Liver (tissue), 9 donors: ENCODE measurements around the gene BHLHA15. TPM values are rescaled to one million over a fixed set of nuclear protein-coding genes. Genes with fewer than 3 reads are reported as not detected.

Experiments used
- DNase-seq: peaks from one replicate; pipeline ENCODE4 v3.0.0-alpha.2; 2017; ENCODE audit warnings: low spot score
- H3K27ac ChIP-seq, 2 donors: one replicate each; pipeline ENCODE4 v1.7.0; 2013; ENCODE audit warnings: inconsistent platforms in 2 of 2, low read length in 2 of 2, control low read depth in 1 of 2, low read depth in 1 of 2, mild to moderate bottlenecking in 1 of 2
- H3K27me3 ChIP-seq, 4 donors: one replicate each; pipeline versions ENCODE4 v1.6.1 to v1.7.0; 2013; ENCODE audit warnings: low read length in 3 of 4, inconsistent platforms in 1 of 4, mild to moderate bottlenecking in 1 of 4, moderate library complexity in 1 of 4; ENCODE audit not compliant: control insufficient read depth in 4 of 4, insufficient read depth in 4 of 4
- H3K36me3 ChIP-seq, 4 donors: one replicate each; pipeline versions ENCODE4 v1.6.1 to v1.7.0; 2013; ENCODE audit warnings: low read length in 3 of 4, mild to moderate bottlenecking in 3 of 4, low read depth in 1 of 4, moderate library complexity in 1 of 4; ENCODE audit not compliant: control insufficient read depth in 4 of 4, insufficient read depth in 3 of 4
- H3K4me1 ChIP-seq, 4 donors: one replicate each; pipeline versions ENCODE4 v1.6.1 to v1.7.0; 2013; ENCODE audit warnings: low read length in 3 of 4, mild to moderate bottlenecking in 3 of 4, moderate library complexity in 1 of 4; ENCODE audit not compliant: control insufficient read depth in 4 of 4, insufficient read depth in 4 of 4
- H3K4me3 ChIP-seq, 3 donors: one replicate each; pipeline versions ENCODE4 v1.6.1 to v1.7.0; 2013; ENCODE audit warnings: low read length in 3 of 3, control low read depth in 1 of 3, low read depth in 1 of 3, mild to moderate bottlenecking in 1 of 3
- H3K9ac ChIP-seq, 2 donors: one replicate each; pipeline ENCODE4 v1.7.0; 2013; ENCODE audit warnings: low read length in 2 of 2, mild to moderate bottlenecking in 2 of 2, moderate library complexity in 2 of 2, control low read depth in 1 of 2, low read depth in 1 of 2
- H3K9me3 ChIP-seq, 4 donors: one replicate each; pipeline versions ENCODE4 v1.6.1 to v1.7.0; 2013; ENCODE audit warnings: low read length in 3 of 4; ENCODE audit not compliant: control insufficient read depth in 4 of 4
- ATF3 ChIP-seq: IDR thresholded peaks from 2 replicates; pipeline ENCODE4 v1.6.1; 2016; ENCODE audit warnings: antibody characterized with exemption
- CTCF ChIP-seq: fragments of 150-350 bp; IDR thresholded peaks from 2 replicates; pipeline ENCODE4 v1.5.1; 2017; ENCODE audit warnings: improper control_type of control experiment, low read depth, low read length; ENCODE audit not compliant: missing input control
- EGR1 ChIP-seq, 2 donors: IDR thresholded peaks; 2 replicates each; pipeline ENCODE4 v1.6.1; 2016 to 2018; ENCODE audit warnings: antibody characterized with exemption in 2 of 2, low read depth in 2 of 2
- FOXA1 ChIP-seq: IDR thresholded peaks from 2 replicates; pipeline ENCODE4 v1.6.1; 2016; ENCODE audit warnings: antibody characterized with exemption
- FOXA2 ChIP-seq: IDR thresholded peaks from 2 replicates; pipeline ENCODE4 v1.6.1; 2016; ENCODE audit warnings: antibody characterized with exemption
- GABPA ChIP-seq, 2 donors: IDR thresholded peaks in 1 of 2; conservative IDR thresholded peaks in 1 of 2; 2 replicates each; pipeline ENCODE4 v1.6.1; 2016; ENCODE audit warnings: antibody characterized with exemption in 2 of 2, mild to moderate bottlenecking in 1 of 2, moderate library complexity in 1 of 2
- HNF4A ChIP-seq, 2 donors: conservative IDR thresholded peaks; 2 replicates each; pipeline ENCODE4 v1.6.1; 2016; ENCODE audit warnings: antibody characterized with exemption in 2 of 2, mild to moderate bottlenecking in 2 of 2
- HNF4G ChIP-seq: IDR thresholded peaks from 2 replicates; pipeline ENCODE4 v1.6.1; 2016; ENCODE audit warnings: antibody characterized with exemption
- JUND ChIP-seq, 2 donors: IDR thresholded peaks; 2 replicates each; pipeline ENCODE4 v1.6.1; 2016; ENCODE audit warnings: antibody characterized with exemption in 2 of 2
- MAX ChIP-seq: IDR thresholded peaks from 2 replicates; pipeline ENCODE4 v1.6.1; 2016; ENCODE audit warnings: antibody characterized with exemption
- NR2F2 ChIP-seq: IDR thresholded peaks from 2 replicates; pipeline ENCODE4 v1.6.1; 2016; ENCODE audit warnings: antibody characterized with exemption
- RAD21 ChIP-seq, 2 donors: IDR thresholded peaks; 2 replicates each; pipeline ENCODE4 v1.6.1; 2016; ENCODE audit warnings: antibody characterized with exemption in 2 of 2, mild to moderate bottlenecking in 2 of 2
- RXRA ChIP-seq, 2 donors: IDR thresholded peaks; 2 replicates each; pipeline ENCODE4 v1.6.1; 2017 to 2018; ENCODE audit warnings: antibody characterized with exemption in 2 of 2, mild to moderate bottlenecking in 1 of 2
- SP1 ChIP-seq: IDR thresholded peaks from 2 replicates; pipeline ENCODE4 v1.6.1; 2018; ENCODE audit warnings: antibody characterized with exemption, mild to moderate bottlenecking
- TAF1 ChIP-seq: conservative IDR thresholded peaks from 2 replicates; pipeline ENCODE4 v1.6.1; 2016; ENCODE audit warnings: antibody characterized with exemption, mild to moderate bottlenecking
- YY1 ChIP-seq: IDR thresholded peaks from 2 replicates; pipeline ENCODE4 v1.6.1; 2016; ENCODE audit warnings: antibody characterized with exemption, mild to moderate bottlenecking
- ZBTB33 ChIP-seq: IDR thresholded peaks from 2 replicates; pipeline ENCODE4 v1.6.1; 2016; ENCODE audit warnings: antibody characterized with exemption
- WGBS: extraction: QIAGEN DNeasy Blood & Tissue Kit; methylation state at CpG from one replicate; pipeline ENCODE4 v1.1.7; 2013; 5-methylcytosine and 5-hydroxymethylcytosine counted together
- polyA plus RNA-seq, 2 donors: library from polyadenylated mRNA; stranded (reverse) in 1 of 2; unstranded in 1 of 2; fragments of 200-250 nt in 1 of 2; fragments of >200 nt in 1 of 2; fragmentation: Nextera tagmentation in 1 of 2; extraction: Ambion mirVana in 1 of 2; gene quantifications; one replicate each; pipeline versions ENCODE4 v1.2.1 to v1.2.3, GENCODE V29; 2013 to 2015
- total RNA-seq, 2 donors: library from RNA; depleted of rRNA; stranded (reverse); fragments of >200 nt; gene quantifications; one replicate each; pipeline ENCODE4 v1.2.3, GENCODE V29; 2014
- TF ChIP-seq, protein P1 (sequence below): IDR thresholded peaks from 2 replicates; pipeline ENCODE4 v1.6.1; 2016; ENCODE audit warnings: antibody characterized with exemption, mild to moderate bottlenecking
- donor health status: healthy.
- donor health status: healthy.
- donor health status: healthy.
- donor health status: healthy.
- donor health status: healthy.

Gene BHLHA15
- total and polyA plus RNA-seq, 4 donors: 1.0 to 28.9 (median 7.6) TPM

DNA sequence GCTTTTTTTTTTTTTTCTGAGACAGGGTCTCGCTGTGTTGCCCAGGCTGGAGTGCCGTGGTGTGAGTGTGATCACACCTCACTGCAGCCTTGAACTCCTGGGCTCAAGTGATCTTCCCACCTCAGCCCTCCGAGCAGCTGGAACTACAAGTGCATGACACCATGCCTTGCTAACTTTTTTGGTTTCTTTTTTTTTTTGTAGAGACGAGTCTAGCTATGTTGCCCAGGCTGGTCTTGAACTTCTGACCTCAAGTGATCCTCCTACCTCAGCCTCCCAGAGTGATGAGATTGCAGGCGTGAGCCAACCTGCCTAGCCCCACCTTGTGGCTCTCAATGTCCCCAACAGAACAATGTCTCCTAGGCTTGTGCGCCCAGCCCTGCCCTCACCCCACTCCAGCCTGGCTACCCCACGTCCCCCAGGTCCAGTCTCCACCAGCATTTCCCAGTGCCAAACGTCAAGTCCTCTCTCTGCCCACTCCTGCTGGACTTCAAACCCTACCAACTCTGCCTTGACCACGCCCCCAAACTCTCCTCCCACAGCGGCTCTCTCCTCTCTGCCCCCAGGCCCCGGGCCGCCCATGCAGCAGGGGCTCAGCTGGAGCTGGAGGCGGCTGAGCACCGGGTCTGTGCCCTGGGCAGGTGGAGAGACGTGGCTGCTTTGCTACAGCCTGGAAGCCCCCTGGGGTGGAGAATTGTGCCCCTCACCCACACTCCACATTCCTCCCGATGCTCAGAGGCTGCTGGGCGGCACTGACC, 18.9 kb downstream of the BHLHA15 start:
- H3K27me3 ChIP-seq: no peaks in the 10 kb centered on the region
- H3K27ac ChIP-seq: no peak overlapping the region
- DNase-seq: no peak
- peaks cover 0 to 24% (median 4%) of the 10 kb centered on the region in 4 donors for H3K36me3 ChIP-seq
- H3K9ac ChIP-seq: no peak overlapping the region
- H3K4me3 ChIP-seq: no peak overlapping the region
- H3K9me3 ChIP-seq: no peaks in the 10 kb centered on the region
- WGBS: 95% methylated on average over 17 of the region's 17 CpGs
- no peaks in the 10 kb centered on the region for H3K4me1 ChIP-seq
- TF ChIP-seq RXRA (IDR thresholded peaks at IDR 0.05): no peak
- no peak for TF ChIP-seq FOXA1
- TF ChIP-seq HNF4G: no peak
- no peak for TF ChIP-seq CTCF
- no peak for TF ChIP-seq TAF1
- no peak for TF ChIP-seq JUND (IDR thresholded peaks at IDR 0.05)
- no peak for TF ChIP-seq FOXA2
- no peak for TF ChIP-seq HNF4A (conservative IDR thresholded peaks at IDR 0.05)
- no peak for TF ChIP-seq GABPA (IDR thresholded peaks at IDR 0.05 in 1 of 2, conservative IDR thresholded peaks at IDR 0.05 in 1 of 2)
- TF ChIP-seq RAD21 (IDR thresholded peaks at IDR 0.05): no peak
- no peak for TF ChIP-seq SP1
- no peak for TF ChIP-seq ZBTB33
- no peak for TF ChIP-seq YY1
- no peak for TF ChIP-seq NR2F2
- no peak for TF ChIP-seq EGR1 (IDR thresholded peaks at IDR 0.05; ENCODE audit: low read depth in 2 of 2)
- TF ChIP-seq ATF3: no peak
- TF ChIP-seq, protein P1, sequence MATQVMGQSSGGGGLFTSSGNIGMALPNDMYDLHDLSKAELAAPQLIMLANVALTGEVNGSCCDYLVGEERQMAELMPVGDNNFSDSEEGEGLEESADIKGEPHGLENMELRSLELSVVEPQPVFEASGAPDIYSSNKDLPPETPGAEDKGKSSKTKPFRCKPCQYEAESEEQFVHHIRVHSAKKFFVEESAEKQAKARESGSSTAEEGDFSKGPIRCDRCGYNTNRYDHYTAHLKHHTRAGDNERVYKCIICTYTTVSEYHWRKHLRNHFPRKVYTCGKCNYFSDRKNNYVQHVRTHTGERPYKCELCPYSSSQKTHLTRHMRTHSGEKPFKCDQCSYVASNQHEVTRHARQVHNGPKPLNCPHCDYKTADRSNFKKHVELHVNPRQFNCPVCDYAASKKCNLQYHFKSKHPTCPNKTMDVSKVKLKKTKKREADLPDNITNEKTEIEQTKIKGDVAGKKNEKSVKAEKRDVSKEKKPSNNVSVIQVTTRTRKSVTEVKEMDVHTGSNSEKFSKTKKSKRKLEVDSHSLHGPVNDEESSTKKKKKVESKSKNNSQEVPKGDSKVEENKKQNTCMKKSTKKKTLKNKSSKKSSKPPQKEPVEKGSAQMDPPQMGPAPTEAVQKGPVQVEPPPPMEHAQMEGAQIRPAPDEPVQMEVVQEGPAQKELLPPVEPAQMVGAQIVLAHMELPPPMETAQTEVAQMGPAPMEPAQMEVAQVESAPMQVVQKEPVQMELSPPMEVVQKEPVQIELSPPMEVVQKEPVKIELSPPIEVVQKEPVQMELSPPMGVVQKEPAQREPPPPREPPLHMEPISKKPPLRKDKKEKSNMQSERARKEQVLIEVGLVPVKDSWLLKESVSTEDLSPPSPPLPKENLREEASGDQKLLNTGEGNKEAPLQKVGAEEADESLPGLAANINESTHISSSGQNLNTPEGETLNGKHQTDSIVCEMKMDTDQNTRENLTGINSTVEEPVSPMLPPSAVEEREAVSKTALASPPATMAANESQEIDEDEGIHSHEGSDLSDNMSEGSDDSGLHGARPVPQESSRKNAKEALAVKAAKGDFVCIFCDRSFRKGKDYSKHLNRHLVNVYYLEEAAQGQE: no peak
- TF ChIP-seq MAX: no peak
